H9 (cell line): ENCODE results near the gene MT1M. TPM values are rescaled to one million over a fixed set of nuclear protein-coding genes. Genes with fewer than 3 reads are reported as not detected.

Experiments used
- DNase-seq: peaks from one replicate; pipeline ENCODE4 v3.0.0-alpha.2; 2017
- H2AFZ ChIP-seq: one replicate; pipeline ENCODE4 v1.6.1; 2013; ENCODE audit warnings: mild to moderate bottlenecking, low read length, control low read depth, moderate library complexity
- H2AK5ac ChIP-seq: 2 replicates; pipeline ENCODE4 v1.6.1; 2013; ENCODE audit warnings: low read length, control low read depth, mixed read lengths; ENCODE audit not compliant: insufficient read length
- H2BK120ac ChIP-seq: one replicate; pipeline ENCODE4 v1.6.1; 2013; ENCODE audit warnings: low read depth, mild to moderate bottlenecking, low read length, control low read depth, inconsistent platforms; ENCODE audit not compliant: poor library complexity, severe bottlenecking
- H2BK12ac ChIP-seq: 2 replicates; pipeline ENCODE4 v1.6.1; 2013; ENCODE audit warnings: low read length, control low read depth, mixed read lengths, low read depth; ENCODE audit not compliant: insufficient read length
- H2BK15ac ChIP-seq: 2 replicates; pipeline ENCODE4 v1.6.1; 2013; ENCODE audit warnings: low read depth, low read length, control low read depth
- H2BK20ac ChIP-seq: one replicate; pipeline ENCODE4 v1.6.1; 2013; ENCODE audit warnings: low read depth, mild to moderate bottlenecking, low read length, control low read depth, inconsistent platforms; ENCODE audit not compliant: poor library complexity, severe bottlenecking
- H2BK5ac ChIP-seq: 2 replicates; pipeline ENCODE4 v1.6.1; 2013; ENCODE audit warnings: low read length, control low read depth, mixed read lengths; ENCODE audit not compliant: insufficient read length
- H3K14ac ChIP-seq: 2 replicates; pipeline ENCODE4 v1.6.1; 2013; ENCODE audit warnings: low read length, control low read depth; ENCODE audit not compliant: insufficient read depth
- H3K18ac ChIP-seq: 2 replicates; pipeline ENCODE4 v1.6.1; 2013; ENCODE audit warnings: low read depth, mild to moderate bottlenecking, mixed read lengths, low read length, control low read depth; ENCODE audit not compliant: insufficient read length
- H3K23ac ChIP-seq: 2 replicates; pipeline ENCODE4 v1.6.1; 2013; ENCODE audit warnings: low read length, control low read depth, mixed read lengths, low read depth; ENCODE audit not compliant: insufficient read length
- H3K23me2 ChIP-seq: 2 replicates; pipeline ENCODE4 v1.6.1; 2013; ENCODE audit warnings: low read depth, mild to moderate bottlenecking, mixed read lengths, low read length, control low read depth; ENCODE audit not compliant: insufficient read length, poor library complexity, severe bottlenecking
- H3K27ac ChIP-seq: 2 replicates; pipeline ENCODE4 v1.5.1; 2013; ENCODE audit warnings: low read length, control low read depth, mixed read lengths, low read depth; ENCODE audit not compliant: insufficient read length
- H3K27me3 ChIP-seq: 2 replicates; pipeline ENCODE4 v1.6.1; 2013; ENCODE audit warnings: low read length, control low read depth, inconsistent platforms; ENCODE audit not compliant: insufficient read depth
- H3K4ac ChIP-seq: 2 replicates; pipeline ENCODE4 v1.6.1; 2013; ENCODE audit warnings: low read depth, mild to moderate bottlenecking, control low read depth, inconsistent platforms, low read length, moderate library complexity
- H3K4me1 ChIP-seq: 2 replicates; pipeline ENCODE4 v1.6.1; 2013; ENCODE audit warnings: low read length, control low read depth, inconsistent platforms; ENCODE audit not compliant: insufficient read depth
- H3K4me2 ChIP-seq: 2 replicates; pipeline ENCODE4 v1.6.1; 2013; ENCODE audit warnings: low read length, control low read depth, mixed read lengths; ENCODE audit not compliant: insufficient read length, insufficient read depth
- H3K56ac ChIP-seq: 2 replicates; pipeline ENCODE4 v1.6.1; 2013; ENCODE audit warnings: low read depth, mild to moderate bottlenecking, mixed read lengths, low read length, control low read depth; ENCODE audit not compliant: insufficient read length
- H3K79me1 ChIP-seq: 2 replicates; pipeline ENCODE4 v1.6.1; 2013; ENCODE audit warnings: low read depth, mild to moderate bottlenecking, moderate library complexity, low read length, control low read depth, inconsistent platforms; ENCODE audit not compliant: insufficient read depth, poor library complexity, severe bottlenecking
- H3K79me2 ChIP-seq: 2 replicates; pipeline ENCODE4 v1.6.1; 2013; ENCODE audit warnings: low read length, control low read depth, inconsistent platforms; ENCODE audit not compliant: insufficient read depth
- H3K9ac ChIP-seq: 2 replicates; pipeline ENCODE4 v1.6.1; 2013; ENCODE audit warnings: low read length, control low read depth, mixed read lengths; ENCODE audit not compliant: insufficient read length; ENCODE audit errors: extremely low read depth
- H3K9me3 ChIP-seq: one replicate; pipeline ENCODE4 v1.6.1; 2013; ENCODE audit warnings: low read depth, low read length, inconsistent platforms; ENCODE audit not compliant: control insufficient read depth
- H3T11ph ChIP-seq: one replicate; pipeline ENCODE4 v1.6.1; 2013; ENCODE audit warnings: mild to moderate bottlenecking, low read length, control low read depth, inconsistent platforms
- H4K20me1 ChIP-seq: one replicate; pipeline ENCODE4 v1.6.1; 2013; ENCODE audit not compliant: control insufficient read depth, insufficient read length, insufficient read depth
- H4K5ac ChIP-seq: 2 replicates; pipeline ENCODE4 v1.6.1; 2013; ENCODE audit warnings: low read depth, mild to moderate bottlenecking, mixed read lengths, low read length, control low read depth; ENCODE audit not compliant: insufficient read length
- H4K8ac ChIP-seq: replicated peaks from 2 replicates; pipeline ENCODE4 v1.6.1; 2013; ENCODE audit warnings: low read length, control low read depth, mixed read lengths, low read depth; ENCODE audit not compliant: insufficient read length
- H4K91ac ChIP-seq: 2 replicates; pipeline ENCODE4 v1.6.1; 2013; ENCODE audit warnings: low read depth, mild to moderate bottlenecking, moderate library complexity, mixed read lengths, low read length, control low read depth; ENCODE audit not compliant: insufficient read length
- H3K27ac Mint-ChIP-seq, 3 experiments: 2 replicates in 2 of 3; 3 replicates in 1 of 3; pipeline ENCODE4 v1.8.0; 2020 to 2021; ENCODE audit warnings: mixed read lengths in 3 of 3, mild to moderate bottlenecking in 1 of 3, moderate library complexity in 1 of 3
- H3K27me3 Mint-ChIP-seq: 2 replicates; pipeline ENCODE4 v1.8.0; 2021; ENCODE audit warnings: low read depth, mild to moderate bottlenecking, moderate library complexity, mixed read lengths
- H3K36me3 Mint-ChIP-seq, 3 experiments: 2 replicates in 2 of 3; 3 replicates in 1 of 3; pipeline ENCODE4 v1.8.0; 2020 to 2021; ENCODE audit warnings: low read depth in 3 of 3, mixed read lengths in 3 of 3; ENCODE audit not compliant: insufficient read depth in 1 of 3
- H3K4me1 Mint-ChIP-seq, 2 experiments: 2 replicates each; pipeline ENCODE4 v1.8.0; 2020; ENCODE audit warnings: mixed read lengths in 2 of 2
- H3K4me3 Mint-ChIP-seq, 2 experiments: 2 replicates in 1 of 2; 3 replicates in 1 of 2; pipeline ENCODE4 v1.8.0; 2020 to 2021; ENCODE audit warnings: mild to moderate bottlenecking in 2 of 2, mixed read lengths in 2 of 2, moderate library complexity in 1 of 2
- H3K9me3 Mint-ChIP-seq, 2 experiments: 2 replicates in 1 of 2; 3 replicates in 1 of 2; pipeline ENCODE4 v1.8.0; 2020; ENCODE audit warnings: mild to moderate bottlenecking in 2 of 2, mixed read lengths in 2 of 2, moderate library complexity in 1 of 2
- CTCF ChIP-seq: fragments of 200-600 bp; sonication (generic); conservative IDR thresholded peaks from 3 replicates; pipeline ENCODE4 v1.8.0; 2021; ENCODE audit warnings: antibody characterized with exemption, mild to moderate bottlenecking
- WGBS: extraction: QIAGEN DNeasy Blood & Tissue Kit; methylation state at CpG from one replicate; pipeline ENCODE4 v1.1.7; 2013; ENCODE audit warnings: missing lambda C conversion rate, low lambda C conversion rate, mixed read lengths; ENCODE audit not compliant: insufficient read length; ENCODE audit errors: extremely low coverage; 5-methylcytosine and 5-hydroxymethylcytosine counted together
- total RNA-seq: library from RNA; stranded (reverse); gene quantifications from 2 replicates; pipeline ENCODE4 v1.2.1, GENCODE V29; 2021

MT1M gene
- total RNA-seq, 1 experiment from 2014 or later, result 1.4 TPM

- Histone ChIP-seq H3K27me3 (peaks cover 82% of the 10 kb centered on the region), H2AFZ (no peak overlapping the region), H2BK15ac (no peak overlapping the region), H3K9me3 (no peaks in the 10 kb centered on the region), H2BK12ac (no peak overlapping the region), H4K91ac (no peak overlapping the region), H3K14ac (no peak overlapping the region), H4K8ac (no peak overlapping the region), H2BK20ac (no peak overlapping the region), H2BK5ac (no peak overlapping the region), H3K27ac (no peak overlapping the region), H3K79me1 (no peaks in the 10 kb centered on the region), H3K23me2 (peaks cover 16% of the 10 kb centered on the region), H3K4ac (no peak overlapping the region), H3K9ac (no peak overlapping the region), H4K20me1 (no peaks in the 10 kb centered on the region), H3K4me1 (no peaks in the 10 kb centered on the region; the same call in 1 of the 2 replicates), H3K18ac (no peak overlapping the region), H4K5ac (no peak overlapping the region), H2BK120ac (no peak overlapping the region), H2AK5ac (no peak overlapping the region), H3T11ph (no peak overlapping the region), H3K23ac (no peak overlapping the region), H3K4me2 (no peak overlapping the region), H3K79me2 (no peaks in the 10 kb centered on the region), H3K56ac (no peak overlapping the region)
- H3K4me3 Mint-ChIP-seq, result no peak overlapping the region
- peaks cover 96% of the 10 kb centered on the region for H3K27me3 Mint-ChIP-seq
- TF ChIP-seq CTCF, result no peak
- no CpG with 5 or more reads among the region's 9 CpGs for WGBS
- peak overlapping the region in 1 of 3 experiments; percentile 22; a peak in 1 of 7 replicates for H3K27ac Mint-ChIP-seq
- H3K36me3 Mint-ChIP-seq, result no peaks in the 10 kb centered on the region; a peak in 1 of 7 replicates
- DNase-seq, result no peak
- peaks cover 24 to 32% of the 10 kb centered on the region in 2 experiments for H3K4me1 Mint-ChIP-seq
- H3K9me3 Mint-ChIP-seq, result peaks cover 0 to 12% of the 10 kb centered on the region in 2 experiments; a peak in 2 of 5 replicates
Measured at GRCh38 chr16:56628486-56629350, 3.7 kb upstream of the MT1M start.
